Measurements from ENCODE around the gene ZMIZ1.

ZMIZ1 gene

GRCh38 chr10:79191951-79192676 is 123.3 kb downstream of the ZMIZ1 start:
- DNase-seq, result no peak

DNA sequence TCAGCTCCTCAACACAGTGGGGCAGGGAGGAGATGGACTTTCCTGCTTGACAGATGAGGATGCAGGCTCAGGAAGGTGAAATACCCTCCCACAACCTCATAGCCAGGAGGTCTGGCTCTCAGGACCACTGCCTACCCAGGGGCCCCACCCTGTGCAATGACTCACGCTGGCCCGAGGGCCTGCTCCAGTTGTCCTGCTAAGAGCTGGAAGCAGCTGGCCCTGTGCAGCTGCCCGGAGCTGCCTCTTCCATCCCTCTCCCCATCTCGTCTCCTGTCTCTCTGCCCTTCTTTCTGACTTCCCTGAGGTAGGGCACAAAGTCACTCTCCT is 123.9 kb downstream of the ZMIZ1 start:
- DNase-seq, result no peak

DNA sequence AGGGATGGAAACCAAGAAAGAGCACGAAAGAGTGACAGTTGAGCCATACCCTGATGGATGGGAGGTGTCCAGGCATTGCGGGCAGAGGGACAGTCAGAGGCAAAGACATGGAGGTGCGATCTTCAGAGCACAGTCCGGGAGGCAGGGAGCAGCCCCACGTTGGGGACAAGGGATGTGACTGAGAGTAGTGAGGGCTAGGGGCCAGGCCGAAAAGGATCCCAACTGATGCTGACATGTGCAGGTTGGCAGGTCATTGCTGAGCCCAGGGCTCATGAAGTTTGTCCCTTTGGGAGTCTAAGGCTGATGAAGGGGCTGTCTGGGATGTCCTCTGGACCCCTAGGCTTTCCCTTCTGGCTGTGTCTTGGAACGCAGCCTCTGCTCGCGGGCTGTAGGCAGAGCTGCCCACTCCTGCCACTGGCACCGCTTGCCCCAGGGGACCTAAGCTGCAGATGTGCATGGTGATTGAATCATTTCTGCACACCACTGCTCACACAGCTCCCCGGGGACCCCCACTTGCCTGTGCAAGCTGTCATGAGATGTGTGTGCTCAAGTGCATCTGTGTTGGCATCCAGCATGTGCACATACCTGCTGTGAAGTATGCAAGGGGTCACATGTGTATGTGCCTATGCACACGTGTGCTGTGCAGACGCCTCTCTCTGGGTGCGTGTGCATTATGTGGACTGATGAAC is 125.1 kb downstream of the ZMIZ1 start:
- no peak for DNase-seq

DNA sequence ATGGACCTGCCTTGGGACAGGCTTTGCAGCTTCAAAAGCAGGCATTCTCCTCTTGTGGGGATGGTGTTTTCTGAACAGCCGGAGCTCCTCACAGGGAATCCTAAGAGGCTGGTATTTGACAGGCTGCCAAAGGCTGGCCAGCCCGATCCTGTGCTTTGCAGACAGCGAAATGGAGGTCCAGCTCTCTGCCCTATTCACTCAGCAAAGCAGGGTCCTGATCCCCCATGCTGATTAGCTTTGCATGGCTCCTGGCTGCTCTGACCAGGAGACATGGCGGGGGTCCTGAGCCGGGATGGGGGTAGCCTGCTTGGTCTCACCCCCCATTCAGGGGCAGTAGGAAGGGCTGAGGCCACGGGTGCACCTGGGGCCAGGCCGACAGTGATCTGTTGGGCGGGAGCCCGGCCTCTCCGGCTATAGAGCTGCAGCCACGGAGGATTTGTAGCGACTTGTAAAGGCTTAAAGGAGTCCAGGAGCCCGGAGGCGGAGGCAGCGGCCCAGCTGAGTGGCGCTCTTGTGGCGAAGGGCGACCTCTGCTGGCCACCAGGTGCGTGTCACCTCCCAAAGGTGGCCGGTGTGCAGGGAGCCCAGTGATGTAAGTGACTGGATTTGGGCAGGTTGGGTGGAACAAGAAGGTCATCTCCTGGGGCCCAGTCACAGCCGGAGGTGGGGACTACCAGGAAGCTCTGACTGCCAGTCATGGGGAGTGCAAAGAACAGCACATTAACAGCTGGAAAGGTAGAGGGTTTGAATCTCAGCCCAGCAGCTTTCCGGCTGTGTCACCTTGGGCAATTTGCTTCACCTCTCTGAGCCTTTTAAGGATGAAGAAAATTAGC is 126.5 kb downstream of the ZMIZ1 start:
- peak; percentile 37 to 64 for DNase-seq

DNA sequence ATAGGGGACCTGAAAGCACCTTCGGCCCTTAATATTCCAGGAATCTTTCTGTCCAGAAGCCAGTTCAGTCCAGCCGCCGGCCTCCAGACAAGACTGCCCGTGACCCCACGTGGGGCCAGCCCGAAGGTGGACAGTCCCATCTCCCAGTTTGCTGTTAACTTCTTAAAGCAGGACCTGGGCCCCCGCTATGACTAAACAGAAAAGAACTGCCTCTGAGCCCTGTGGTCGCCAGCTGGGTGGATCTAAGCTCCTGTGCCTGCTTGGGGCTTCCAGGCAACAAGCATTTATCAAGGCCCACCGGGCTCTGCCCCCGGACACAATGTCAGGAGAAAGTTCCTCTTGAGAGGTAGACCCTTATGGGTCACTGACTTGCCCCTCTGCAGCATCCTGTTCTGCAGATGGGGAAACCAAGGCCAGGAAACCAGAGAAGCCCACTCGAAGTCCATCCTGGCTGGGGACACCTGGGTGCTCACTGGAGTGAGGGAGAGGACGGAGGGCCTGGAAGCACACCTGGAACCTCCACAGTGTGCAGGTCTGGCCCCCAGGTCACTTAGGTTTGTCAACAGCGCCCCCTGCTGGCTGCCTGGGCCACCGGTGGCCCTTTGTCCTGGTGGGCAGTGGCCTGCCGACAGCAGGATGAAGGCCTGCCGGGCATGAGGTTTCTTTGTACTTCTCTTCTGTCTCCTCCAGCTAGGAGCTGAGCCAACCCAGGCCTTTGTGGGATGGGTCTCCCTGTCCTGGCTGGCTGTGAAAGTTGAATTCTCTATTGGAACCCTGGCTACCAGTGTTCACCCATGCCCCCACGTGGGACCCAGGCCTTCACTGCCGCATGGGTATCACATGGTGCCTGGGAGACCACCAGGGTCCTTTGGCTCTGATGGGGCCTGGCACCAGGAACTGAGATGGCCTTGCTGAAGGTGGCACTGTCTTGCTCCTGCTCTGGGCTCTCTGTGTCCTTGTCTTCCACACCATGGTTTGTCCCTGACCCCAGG is 128.0 kb downstream of the ZMIZ1 start:
- DNase-seq, result peak in 1 of 2 experiments; percentile 17

DNA sequence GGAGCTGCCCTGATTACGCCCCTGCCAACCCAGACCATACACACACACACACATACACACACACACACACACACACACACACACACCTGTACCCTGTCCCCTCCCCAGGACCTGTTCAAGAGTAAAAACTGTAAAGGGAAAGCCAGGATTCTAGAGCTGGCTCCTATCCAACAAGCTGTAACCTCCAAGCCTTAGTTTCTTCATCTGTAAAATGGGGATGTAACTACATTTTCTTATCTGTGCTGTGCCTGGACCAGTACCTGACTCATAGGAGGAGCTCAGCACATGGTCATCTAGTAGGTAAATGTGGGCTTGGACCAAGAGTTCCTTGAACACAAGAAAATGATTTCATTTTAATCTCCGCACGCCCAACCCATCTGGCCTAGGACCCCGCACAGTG is 128.8 kb downstream of the ZMIZ1 start:
- DNase-seq, result no peak

DNA sequence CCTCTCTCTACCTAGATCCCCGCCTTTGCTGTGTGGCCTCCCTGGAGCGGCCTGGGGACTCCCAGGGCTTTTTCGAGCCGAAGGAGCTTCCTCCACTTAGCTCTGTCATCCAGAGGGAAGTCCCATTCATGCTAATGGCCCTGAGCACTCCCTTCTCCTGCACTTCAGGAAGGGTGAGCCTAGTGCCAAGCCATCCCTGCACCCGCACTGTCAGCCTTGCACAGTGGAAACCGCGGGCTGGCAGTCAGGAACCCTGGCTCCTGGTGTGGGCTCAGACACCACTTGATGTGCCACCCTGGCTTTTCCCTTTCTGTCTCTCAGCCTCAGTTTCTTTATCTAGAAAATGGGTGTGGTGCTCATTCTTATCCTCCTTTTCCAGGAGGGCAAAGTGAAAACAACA is 131.6 kb downstream of the ZMIZ1 start:
- DNase-seq, result no peak

- no peak for DNase-seq
Measured at GRCh38 chr10:79201706-79202105, 132.9 kb downstream of the ZMIZ1 start.

DNA sequence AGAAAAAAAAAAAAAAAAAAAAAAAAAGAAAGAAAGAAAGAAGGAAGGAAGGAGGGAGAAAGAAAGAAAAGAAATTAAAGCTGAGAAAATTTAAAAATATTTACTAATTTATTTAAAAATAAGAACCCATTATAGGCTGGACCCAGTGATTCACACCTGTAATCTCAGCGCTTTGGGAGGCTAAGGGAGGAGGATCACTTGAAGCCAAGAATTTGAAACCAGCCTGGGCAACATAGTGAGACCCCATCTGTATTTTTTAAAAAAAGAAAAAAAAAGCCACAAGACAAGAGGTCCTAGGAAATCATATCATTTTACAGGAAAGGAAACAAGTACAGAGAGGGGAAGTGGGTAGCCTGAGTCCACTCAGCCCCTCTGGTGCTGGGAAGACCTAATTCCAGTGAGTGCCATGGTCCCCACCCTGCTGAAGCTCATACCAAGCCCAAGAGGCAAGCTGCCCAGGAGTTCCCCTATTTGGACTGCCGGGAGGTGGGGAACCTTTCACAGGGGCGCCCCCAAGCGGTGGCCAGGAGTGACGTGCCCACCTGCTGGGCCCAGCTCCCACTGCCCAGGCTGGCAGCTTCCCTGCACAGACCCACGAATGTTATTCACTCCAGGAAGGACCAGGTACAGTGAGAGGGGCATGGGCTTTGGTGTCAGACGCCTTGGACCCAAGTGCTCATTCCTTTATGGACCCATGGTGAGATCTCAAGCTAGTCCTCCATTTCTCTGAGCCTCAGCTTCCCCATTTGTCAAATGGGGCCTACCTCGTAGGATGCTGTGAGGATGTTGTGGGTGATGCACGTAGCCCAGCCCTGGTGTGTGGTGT is 133.6 kb downstream of the ZMIZ1 start:
- DNase-seq, result peak in 1 of 2 experiments; percentile 6

DNA sequence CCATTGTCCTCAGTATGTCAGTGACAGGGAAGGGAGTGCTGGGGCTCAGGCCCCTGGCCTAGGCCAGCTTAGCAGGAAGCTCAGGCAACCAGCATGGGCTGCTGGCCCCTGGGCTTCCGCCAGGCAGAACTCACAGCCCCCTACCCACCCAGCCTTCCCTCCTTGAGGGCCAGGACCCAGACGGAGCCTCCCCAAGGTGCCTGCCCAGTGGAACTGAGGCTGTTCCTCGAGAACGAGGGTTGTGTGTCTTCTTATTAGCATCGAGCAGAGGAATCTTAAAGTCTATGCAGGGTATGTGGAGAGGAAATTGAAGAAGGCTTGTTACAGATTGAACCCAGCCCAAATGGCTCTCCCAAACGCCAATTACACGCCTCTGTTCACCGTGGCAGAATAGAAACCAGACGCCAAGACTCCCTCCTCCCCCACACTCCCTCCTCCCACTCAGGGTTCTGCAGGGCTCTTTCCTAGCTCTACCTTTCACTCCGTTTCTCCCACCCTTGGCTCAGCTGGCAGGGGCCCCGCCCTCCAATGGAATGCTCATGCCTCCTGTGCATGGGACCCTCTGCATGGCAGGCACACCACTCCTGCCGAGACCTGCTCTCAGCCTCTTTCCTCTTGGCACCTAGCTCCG is 134.4 kb downstream of the ZMIZ1 start:
- no peak for DNase-seq

- DNase-seq, result no peak
Measured at GRCh38 chr10:79203833-79204232, 135.1 kb downstream of the ZMIZ1 start.

DNA sequence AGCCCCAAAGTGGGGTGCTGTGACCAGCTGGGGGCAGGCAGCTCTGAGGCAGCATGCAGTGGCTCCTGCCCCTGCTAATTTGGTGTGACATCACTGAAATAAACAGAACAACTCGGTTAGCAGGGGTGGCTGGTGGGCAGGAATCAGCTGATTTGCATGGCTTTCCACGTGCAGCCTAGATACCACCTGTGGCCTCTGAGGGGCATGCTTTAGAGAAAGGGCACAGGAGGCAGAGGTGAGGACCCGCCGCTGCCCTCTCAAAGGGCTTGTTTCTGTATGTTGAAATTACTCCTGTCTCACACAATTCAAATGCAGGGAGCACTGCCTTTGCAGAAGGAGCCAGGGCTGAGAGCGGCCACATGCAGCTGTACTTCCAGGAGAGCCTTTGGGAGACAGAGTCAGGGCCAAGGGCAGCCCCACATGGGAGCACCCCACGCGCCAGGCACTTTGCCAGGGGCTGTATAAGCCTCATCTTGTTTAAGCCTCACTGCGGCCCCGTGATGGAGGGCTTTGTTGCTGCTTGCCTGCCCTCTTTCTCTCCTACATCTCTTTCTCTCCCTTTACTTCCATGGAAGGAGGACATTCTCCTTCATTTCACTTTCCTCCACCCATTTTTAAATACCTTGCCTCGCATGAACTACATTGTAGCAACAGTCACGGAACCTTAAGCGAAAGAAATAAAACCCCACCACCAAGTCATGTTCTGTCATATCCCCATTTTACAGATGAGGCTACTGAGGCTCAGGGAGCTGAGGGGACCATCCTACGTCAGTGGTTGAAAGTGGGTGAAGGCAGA is 137.7 kb downstream of the ZMIZ1 start:
- no peak for DNase-seq

DNA sequence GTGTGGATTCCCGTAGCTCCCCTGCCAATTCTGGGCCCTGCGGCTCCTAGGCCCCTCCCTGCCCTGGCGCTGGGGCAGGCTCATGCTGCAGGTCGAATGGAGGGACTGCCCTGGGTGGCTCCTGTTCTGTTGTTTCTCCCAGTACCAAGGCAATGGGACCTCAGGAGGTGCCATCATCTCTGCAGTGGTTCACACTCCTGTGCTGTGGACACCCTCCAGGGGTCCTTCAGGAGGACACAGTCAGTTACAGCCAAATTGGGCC is 138.3 kb downstream of the ZMIZ1 start:
- DNase-seq, result no peak

DNA sequence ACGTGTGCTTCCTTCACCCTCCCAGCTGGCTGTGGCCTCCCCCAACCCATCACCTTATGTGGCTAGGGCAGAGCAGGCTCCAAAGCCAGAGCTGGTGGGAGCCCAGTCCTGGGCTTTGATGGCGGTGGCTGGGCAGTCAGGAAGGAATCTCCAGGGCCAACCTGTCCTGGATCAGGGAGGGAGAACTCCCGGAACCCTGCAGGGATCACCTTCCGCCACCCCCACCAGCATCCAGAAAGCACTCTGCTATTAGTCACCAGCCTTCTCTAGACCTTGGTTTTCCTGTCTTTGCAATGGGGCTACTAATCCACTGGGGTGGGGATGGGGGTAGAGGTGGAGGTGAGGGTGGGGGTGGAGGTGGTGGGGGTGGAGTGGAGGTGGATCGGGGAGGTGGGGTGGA is 139.0 kb downstream of the ZMIZ1 start:
- no peak for DNase-seq

GRCh38 chr10:79208251-79208983 is 139.7 kb downstream of the ZMIZ1 start:
- DNase-seq, result no peak

GRCh38 chr10:79209340-79209739 is 140.6 kb downstream of the ZMIZ1 start:
- DNase-seq, result no peak

DNA sequence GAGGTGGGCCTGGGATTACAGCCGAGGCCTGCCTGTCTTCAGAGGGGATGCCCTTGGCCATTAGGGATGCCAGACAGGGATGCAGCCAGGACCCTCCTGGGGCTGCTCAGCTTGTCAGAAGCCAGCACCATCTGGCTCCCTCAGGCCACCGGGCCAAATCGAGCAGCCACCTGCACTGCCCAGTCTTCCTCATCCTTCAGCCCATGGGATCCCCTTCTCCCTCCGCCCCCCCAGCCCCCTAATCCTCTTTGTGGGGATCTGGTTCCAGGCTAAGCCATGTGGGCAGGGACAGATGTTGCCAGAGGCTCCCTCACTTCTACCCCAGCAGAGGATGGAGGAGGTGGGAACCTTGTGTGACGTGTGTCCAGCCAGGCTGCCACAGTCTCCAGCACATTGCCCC is 141.1 kb downstream of the ZMIZ1 start:
- no peak for DNase-seq

DNA sequence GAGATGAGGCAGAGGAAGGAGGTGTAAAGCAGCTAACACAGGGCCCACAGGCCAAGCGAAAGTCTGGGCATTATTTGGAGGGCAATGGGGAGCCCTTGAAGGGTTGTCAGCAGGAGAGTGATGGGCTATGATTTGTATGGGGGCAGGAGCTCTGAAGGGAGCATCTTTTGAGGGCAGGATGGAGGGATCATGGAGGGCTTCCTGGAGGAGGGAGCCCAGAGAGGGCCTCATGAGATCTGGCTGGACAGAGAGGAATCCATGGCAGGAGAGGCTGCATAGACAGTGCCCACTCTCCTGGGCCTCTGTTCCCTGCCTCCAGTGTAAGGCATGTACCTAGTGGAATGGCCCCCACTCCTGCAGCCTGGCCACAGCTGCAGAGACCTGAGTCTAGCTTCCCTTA is 141.9 kb downstream of the ZMIZ1 start:
- no peak for DNase-seq

DNA sequence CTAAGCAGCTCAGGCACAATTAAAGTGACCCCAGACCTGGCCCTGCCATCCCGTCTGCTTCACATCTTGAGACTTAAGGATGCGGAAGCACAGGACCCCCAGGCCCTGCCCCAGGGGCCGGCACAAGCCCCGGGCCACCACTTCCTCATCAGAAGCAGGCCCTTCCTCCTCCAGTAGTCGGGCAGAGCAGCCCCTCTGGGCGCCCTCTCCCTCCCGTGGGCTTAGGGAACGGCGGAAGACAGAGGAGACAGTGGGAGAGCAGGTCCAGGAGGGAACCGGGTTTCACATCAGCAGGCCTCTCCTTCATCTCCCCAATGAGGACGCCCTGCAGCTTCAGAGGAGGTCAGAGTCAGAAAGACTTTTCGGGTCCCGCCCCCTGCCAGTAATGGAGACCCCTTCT is 142.8 kb downstream of the ZMIZ1 start:
- no peak for DNase-seq

- DNase-seq, result no peak
Measured at GRCh38 chr10:79215531-79215930, 146.8 kb downstream of the ZMIZ1 start.

Data from SW 1271 (cell line).